Left ventricle myocardium superior (tissue), 1 donor: ENCODE data around the gene UFSP1. TPM values are rescaled to one million over a fixed set of nuclear protein-coding genes. Genes with fewer than 3 reads are reported as not detected.
"Not testable (repeated sequence)": the region's sequence is repeated elsewhere in the genome, so short reads cannot be mapped to it uniquely, and the experiment has no call there.

Source experiments
- ATAC-seq: fragments of 200-7000 bp; cut with Tn5 transposase; one replicate; pipeline ENCODE4 v1.9.1; 2020; ENCODE audit warnings: mild to moderate bottlenecking, moderate library complexity
- DNase-seq: peaks from one replicate; pipeline ENCODE4 v3.0.0-alpha.2; 2020
- intact Hi-C: fragments of 100-400 bp; cut with micrococcal nuclease; formaldehyde crosslinking; loops from one replicate; pipeline ENCODE4 v1.11.0; 2022
- total RNA-seq: library from RNA; stranded (reverse); fragmentation: NEBNext Ultra II Directional; extraction: Animal tissue kit (Norgen Biotek cat#: 25700); gene quantifications from one replicate; pipeline ENCODE4 v1.2.1, GENCODE V29; 2021
- donor health status: DM: no; HTN: yes; CAD: no; lungs with severe emphysema.

UFSP1 gene
- total RNA-seq, 1 donor from 2014 or later = 1.9 TPM

GRCh38 chr7:100865372-100865911 lies 24.1 kb downstream of the UFSP1 start:
- intact Hi-C loops = no loop called here
- no peak for ATAC-seq
- DNase-seq = no peak

- DNase-seq (no peak), ATAC-seq (no peak)
- intact Hi-C loops = no loop called here
These were observed 25.2 kb downstream of the UFSP1 start for GRCh38 chr7:100864263-100864845.

GRCh38 chr7:100863406-100863950 lies 26.0 kb downstream of the UFSP1 start:
- DNase-seq = no peak
- ATAC-seq = no peak
- intact Hi-C loops = no loop called here

- ATAC-seq = no peak
- intact Hi-C loops = no loop called here
- no peak for DNase-seq
These were observed 27.9 kb downstream of the UFSP1 start for GRCh38 chr7:100861616-100861985.

- DNase-seq (no peak), ATAC-seq (no peak)
- intact Hi-C loops = no loop called here
These were observed 28.6 kb downstream of the UFSP1 start for GRCh38 chr7:100860702-100861615.

GRCh38 chr7:100859856-100860255 lies 29.7 kb downstream of the UFSP1 start:
- intact Hi-C loops = loop anchor here (10.0 kb wide), 1 partner anchor 155 kb away; the partner anchor contains the start of gene POP7
- DNase-seq (no peak), ATAC-seq (no peak)

GRCh38 chr7:100856871-100857282 lies 32.6 kb downstream of the UFSP1 start:
- intact Hi-C loops = loop anchor here (10.0 kb wide), 1 partner anchor 152 kb away; the partner anchor contains the start of gene POP7
- ATAC-seq (no peak), DNase-seq (no peak)

GRCh38 chr7:100855515-100855914 lies 34.0 kb downstream of the UFSP1 start:
- ATAC-seq (no peak), DNase-seq (no peak)
- intact Hi-C loops = loop anchor here (10.0 kb wide), 1 partner anchor 151 kb away; the partner anchor contains the start of gene POP7

GRCh38 chr7:100854899-100855298 lies 34.6 kb downstream of the UFSP1 start:
- ATAC-seq, DNase-seq: not testable (repeated sequence)
- intact Hi-C loops = loop anchor here (10.0 kb wide), 1 partner anchor 150 kb away; the partner anchor contains the start of gene POP7

GRCh38 chr7:100854146-100854895 lies 35.2 kb downstream of the UFSP1 start:
- no peak for DNase-seq
- no peak for ATAC-seq
- intact Hi-C loops = loop anchor here (10.0 kb wide), 1 partner anchor 150 kb away; the partner anchor contains the start of gene POP7

- intact Hi-C loops = loop anchor here (10.0 kb wide), 1 partner anchor 147 kb away; the partner anchor contains the start of gene POP7
- ATAC-seq (peak; percentile 100), DNase-seq (peak; percentile 95)
These were observed 37.3 kb downstream of the UFSP1 start, which contains the start of gene SLC12A9 for GRCh38 chr7:100852048-100852872. TSS of gene SLC12A9 (plus strand) at chr7:100852713. CDS start at chr7:100854198, 1,485 bp downstream.

- intact Hi-C loops = no loop called here
- ATAC-seq (no peak), DNase-seq (no peak)
These were observed 42.2 kb downstream of the UFSP1 start for GRCh38 chr7:100847360-100847759.

- DNase-seq (no peak), ATAC-seq (no peak)
- intact Hi-C loops = no loop called here
These were observed 48.9 kb downstream of the UFSP1 start for GRCh38 chr7:100840470-100841100.

GRCh38 chr7:100839361-100839760 lies 50.2 kb downstream of the UFSP1 start:
- intact Hi-C loops = no loop called here
- ATAC-seq (no peak), DNase-seq (no peak)
